PC-9 (cell line): ENCODE measurements around the gene FUT8.

Source experiments
- EZH2 ChIP-seq: fragments of 200-600 bp; sonication (generic); IDR thresholded peaks from 2 replicates; pipeline ENCODE4 v1.8.0; 2017; ENCODE audit warnings: antibody characterized with exemption, low read depth
- TF ChIP-seq, protein P1 (sequence below): fragments of 200-600 bp; sonication (generic); conservative IDR thresholded peaks from 2 replicates; pipeline ENCODE4 v1.6.1; 2017; ENCODE audit warnings: mixed run types, antibody characterized with exemption, mild to moderate bottlenecking, moderate library complexity

GRCh38 chr14:65585216-65585615, 172.7 kb downstream of the FUT8 start:
- TF ChIP-seq, protein P1, sequence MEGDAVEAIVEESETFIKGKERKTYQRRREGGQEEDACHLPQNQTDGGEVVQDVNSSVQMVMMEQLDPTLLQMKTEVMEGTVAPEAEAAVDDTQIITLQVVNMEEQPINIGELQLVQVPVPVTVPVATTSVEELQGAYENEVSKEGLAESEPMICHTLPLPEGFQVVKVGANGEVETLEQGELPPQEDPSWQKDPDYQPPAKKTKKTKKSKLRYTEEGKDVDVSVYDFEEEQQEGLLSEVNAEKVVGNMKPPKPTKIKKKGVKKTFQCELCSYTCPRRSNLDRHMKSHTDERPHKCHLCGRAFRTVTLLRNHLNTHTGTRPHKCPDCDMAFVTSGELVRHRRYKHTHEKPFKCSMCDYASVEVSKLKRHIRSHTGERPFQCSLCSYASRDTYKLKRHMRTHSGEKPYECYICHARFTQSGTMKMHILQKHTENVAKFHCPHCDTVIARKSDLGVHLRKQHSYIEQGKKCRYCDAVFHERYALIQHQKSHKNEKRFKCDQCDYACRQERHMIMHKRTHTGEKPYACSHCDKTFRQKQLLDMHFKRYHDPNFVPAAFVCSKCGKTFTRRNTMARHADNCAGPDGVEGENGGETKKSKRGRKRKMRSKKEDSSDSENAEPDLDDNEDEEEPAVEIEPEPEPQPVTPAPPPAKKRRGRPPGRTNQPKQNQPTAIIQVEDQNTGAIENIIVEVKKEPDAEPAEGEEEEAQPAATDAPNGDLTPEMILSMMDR = no peak
- TF ChIP-seq EZH2 = no peak
